ENCODE data around the gene RASA4B.
"Not testable (repeated sequence)": the region's sequence is repeated elsewhere in the genome, so short reads cannot be mapped to it uniquely, and the experiment has no call there.

DNA sequence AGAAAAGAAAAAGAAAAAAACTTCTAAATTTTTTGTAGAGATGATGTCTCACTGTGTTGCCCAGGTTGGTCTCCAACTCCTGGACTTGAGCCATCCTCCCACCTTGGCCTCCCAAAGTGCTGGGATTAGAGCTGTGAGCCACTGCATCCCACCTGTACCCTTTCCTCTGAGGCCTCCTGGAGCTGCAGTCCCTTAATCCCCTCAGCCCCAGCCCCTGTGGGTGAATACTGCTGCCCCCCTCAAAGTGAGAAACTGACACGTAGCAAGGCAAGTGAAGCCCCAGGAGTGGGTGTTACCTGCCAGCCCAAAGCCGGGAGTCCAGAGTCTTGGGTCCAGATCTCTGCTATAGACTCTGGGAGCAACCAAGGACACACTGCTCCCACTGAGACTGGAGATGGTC is 7.2 kb upstream of the RASA4B start:
- not testable (repeated sequence) for TF ChIP-seq CTCF (IDR thresholded peaks at IDR 0.05; ENCODE audit: poor library complexity); EZH2 (IDR thresholded peaks at IDR 0.05; ENCODE audit: borderline replicate concordance)
